ENCODE data around the gene TEX22.
A peak's percentile ranks its signal among the peaks of the same experiment; 100 is the strongest.

TEX22 gene

DNA sequence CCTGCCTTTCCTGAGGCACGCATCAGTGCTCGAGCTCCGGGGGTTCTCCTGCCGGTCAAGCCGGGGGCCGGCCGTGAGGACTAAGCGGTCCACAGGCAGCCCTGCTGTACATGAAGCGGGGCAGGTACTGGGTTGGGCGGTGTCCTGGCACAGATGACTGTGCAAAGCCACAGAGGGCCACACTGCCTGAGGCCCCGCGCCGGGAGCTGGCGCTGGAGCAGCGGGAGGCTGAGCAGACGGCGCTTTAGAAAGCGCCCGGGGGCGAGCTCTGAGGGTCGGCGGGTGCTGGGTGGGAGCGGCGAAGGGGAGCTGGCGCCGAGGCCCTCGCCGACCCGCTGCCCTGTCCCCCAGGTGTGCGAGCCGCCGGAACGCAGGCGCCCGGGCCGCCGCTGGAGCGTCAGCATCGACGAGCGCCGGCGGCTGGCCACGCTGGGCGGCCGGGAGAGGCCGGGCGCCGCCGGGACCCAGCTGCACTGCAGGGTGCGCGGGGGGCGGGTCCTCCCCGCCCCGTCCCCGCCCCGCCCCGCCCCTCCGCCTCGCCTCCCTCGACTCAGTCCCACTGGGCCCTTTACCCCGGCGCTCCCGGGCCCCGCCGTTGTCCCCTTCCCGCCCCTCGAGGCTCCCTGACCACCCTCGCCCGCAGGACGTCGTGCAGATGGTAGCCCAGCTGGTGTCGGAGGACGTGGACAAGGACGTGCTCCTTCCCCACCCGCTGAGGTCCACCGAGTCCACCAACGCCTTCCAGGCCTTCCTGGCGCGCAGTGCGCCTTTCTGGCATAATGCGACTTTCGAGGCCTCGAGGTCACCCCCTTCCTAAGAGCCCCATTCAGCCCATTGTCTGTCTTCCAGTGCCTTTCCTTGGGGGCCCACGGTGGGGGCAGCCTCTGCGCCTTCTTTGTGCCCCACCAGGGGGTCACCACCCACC, 12.9 kb downstream of the TEX22 start:
- 13% methylated on average over 80 of the region's 86 CpGs for WGBS
- Histone ChIP-seq H3K27ac (ENCODE audit: low read depth, low read length) (no peak overlapping the region), H3K4me1 (ENCODE audit: insufficient read depth, low read length) (0 out of 2 replicates have a peak, but pooled peaks cover 4% of the 10 kb centered on the region), H3K9ac (ENCODE audit: low read depth, low read length) (peak overlapping the region; percentile 37; the same call in 1 of the 2 replicates), H3K27me3 (ENCODE audit: insufficient read depth, low read length) (peaks cover 60% of the 10 kb centered on the region), H3K4me3 (ENCODE audit: low read length) (peak overlapping the region; percentile 41), H3K36me3 (ENCODE audit: insufficient read depth, low read length) (no peaks in the 10 kb centered on the region), H3K9me3 (ENCODE audit: insufficient read depth, low read depth, low read length) (no peaks in the 10 kb centered on the region)

DNA sequence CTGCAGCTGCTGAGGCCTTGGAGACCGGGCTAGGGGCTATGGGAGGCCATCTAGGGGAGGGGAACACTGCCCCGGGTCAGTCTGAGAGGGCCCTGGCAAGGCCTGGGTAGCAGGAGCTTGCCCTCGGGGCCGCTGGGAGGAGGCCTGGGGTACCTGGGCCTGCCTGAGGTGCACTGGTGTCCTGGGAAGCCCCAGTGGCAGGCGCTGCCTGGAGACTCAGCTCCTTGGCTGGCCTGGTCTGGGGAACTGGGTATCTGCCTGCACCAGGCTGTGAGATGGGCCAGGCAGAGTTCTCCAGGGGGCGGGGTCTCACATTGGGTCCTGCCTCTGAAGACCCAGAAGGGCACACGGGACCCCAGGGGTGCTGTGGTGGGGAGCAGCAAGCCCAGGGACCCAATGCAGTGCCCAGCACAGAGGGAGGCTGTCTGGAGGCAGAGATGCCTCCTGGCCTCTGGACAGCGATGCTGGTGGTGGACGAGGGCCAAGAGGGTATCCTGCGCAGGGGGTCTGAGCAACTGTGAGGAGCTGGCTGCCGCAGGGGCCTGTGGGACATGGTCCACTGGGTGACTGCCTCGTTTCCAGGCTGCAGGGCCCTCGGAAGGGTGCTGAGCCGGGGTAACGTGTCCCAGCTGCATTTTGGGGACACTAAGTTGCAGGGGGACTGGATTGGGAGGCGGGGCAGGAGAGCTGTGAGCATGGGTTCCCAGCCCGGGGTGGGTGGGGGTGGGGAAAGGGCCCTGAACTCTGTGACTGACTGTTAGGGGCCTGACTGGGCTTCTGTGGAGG, 13.8 kb downstream of the TEX22 start:
- no peak overlapping the region for H3K27ac ChIP-seq (ENCODE audit: low read depth, low read length)
- WGBS = 83% methylated on average over 17 of the region's 17 CpGs

DNA sequence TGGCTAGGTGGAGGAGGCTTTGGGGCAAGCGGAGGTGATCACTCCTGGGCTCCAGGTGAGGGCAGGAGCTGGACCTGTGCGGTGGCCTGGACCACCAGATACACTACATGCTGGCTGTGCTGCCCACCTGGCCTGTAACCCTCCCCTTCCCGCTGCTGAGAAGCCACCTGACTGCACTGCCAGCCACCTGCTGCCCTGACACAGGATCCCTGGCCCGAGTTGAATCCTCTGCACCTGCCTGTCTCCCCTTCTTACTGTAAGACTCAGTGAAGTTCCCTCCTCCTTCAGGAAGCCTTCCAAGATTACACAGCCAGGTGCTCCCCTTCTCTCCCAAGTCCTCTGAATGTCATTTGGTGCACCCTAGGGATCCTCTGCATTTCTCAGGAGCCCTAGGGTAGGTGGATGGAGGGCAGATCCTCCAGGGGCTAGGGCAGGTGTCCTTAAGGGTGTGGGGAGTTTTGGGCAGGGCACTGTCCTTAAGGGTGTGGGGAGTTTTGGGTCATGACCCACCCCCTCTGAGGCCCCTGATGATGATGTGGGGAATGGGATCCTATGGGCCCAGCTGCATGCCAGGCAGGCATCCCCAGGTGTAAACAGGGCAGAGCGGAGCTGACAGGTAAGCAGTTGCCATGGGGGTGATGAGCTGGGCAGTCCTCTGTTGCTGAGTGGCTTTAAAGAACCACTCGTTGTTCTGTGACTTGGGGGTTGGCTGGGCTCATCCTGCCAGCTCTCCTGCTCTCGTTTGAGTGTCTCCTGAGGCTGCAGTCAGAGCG, 14.6 kb downstream of the TEX22 start:
- no peaks in the 10 kb centered on the region for H3K36me3 ChIP-seq (ENCODE audit: insufficient read depth, low read length)
- H3K9ac ChIP-seq (ENCODE audit: low read depth, low read length) = no peak overlapping the region
- WGBS = 87% methylated on average over 8 of the region's 8 CpGs
- 0 out of 2 replicates have a peak, but pooled peaks cover 4% of the 10 kb centered on the region for H3K4me1 ChIP-seq (ENCODE audit: insufficient read depth, low read length)
- H3K9me3 ChIP-seq (ENCODE audit: insufficient read depth, low read depth, low read length) = no peaks in the 10 kb centered on the region
- peaks cover 60% of the 10 kb centered on the region for H3K27me3 ChIP-seq (ENCODE audit: insufficient read depth, low read length)
- H3K4me3 ChIP-seq (ENCODE audit: low read length) = no peak overlapping the region
- H3K27ac ChIP-seq (ENCODE audit: low read depth, low read length) = no peak overlapping the region

More for the DNA sequence above, 13.8 kb downstream of the TEX22 start:
- Histone ChIP-seq H3K27me3 (ENCODE audit: insufficient read depth, low read length) (peaks cover 60% of the 10 kb centered on the region), H3K4me1 (ENCODE audit: insufficient read depth, low read length) (0 out of 2 replicates have a peak, but pooled peaks cover 4% of the 10 kb centered on the region), H3K4me3 (ENCODE audit: low read length) (no peak overlapping the region), H3K9me3 (ENCODE audit: insufficient read depth, low read depth, low read length) (no peaks in the 10 kb centered on the region), H3K9ac (ENCODE audit: low read depth, low read length) (no peak overlapping the region), H3K36me3 (ENCODE audit: insufficient read depth, low read length) (no peaks in the 10 kb centered on the region)

DNA sequence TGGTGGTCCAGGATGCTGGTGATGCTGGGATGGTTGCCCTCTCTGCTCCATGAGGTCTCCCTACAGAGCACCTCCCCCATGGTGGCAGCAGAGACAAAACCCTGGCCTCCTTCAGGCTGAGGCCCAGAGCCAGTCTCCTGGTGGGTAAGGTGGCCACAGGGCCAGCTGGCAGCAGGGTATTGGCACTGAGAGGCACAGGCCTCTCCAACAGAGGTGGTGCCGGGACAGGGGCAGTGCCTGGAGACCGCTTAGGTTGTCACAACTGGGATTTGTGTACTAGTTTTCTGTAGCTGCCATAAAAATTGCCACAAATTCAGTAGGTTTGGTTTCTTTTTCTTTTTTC, 15.2 kb downstream of the TEX22 start:
- WGBS = 96% methylated on average over 2 of the region's 2 CpGs
- H3K4me3 ChIP-seq (ENCODE audit: low read length) = no peak overlapping the region
- 0 out of 2 replicates have a peak, but pooled peaks cover 4% of the 10 kb centered on the region for H3K4me1 ChIP-seq (ENCODE audit: insufficient read depth, low read length)
- no peaks in the 10 kb centered on the region for H3K9me3 ChIP-seq (ENCODE audit: insufficient read depth, low read depth, low read length)
- H3K27ac ChIP-seq (ENCODE audit: low read depth, low read length) = no peak overlapping the region
- no peaks in the 10 kb centered on the region for H3K36me3 ChIP-seq (ENCODE audit: insufficient read depth, low read length)
- H3K27me3 ChIP-seq (ENCODE audit: insufficient read depth, low read length) = peaks cover 60% of the 10 kb centered on the region
- no peak overlapping the region for H3K9ac ChIP-seq (ENCODE audit: low read depth, low read length)

DNA sequence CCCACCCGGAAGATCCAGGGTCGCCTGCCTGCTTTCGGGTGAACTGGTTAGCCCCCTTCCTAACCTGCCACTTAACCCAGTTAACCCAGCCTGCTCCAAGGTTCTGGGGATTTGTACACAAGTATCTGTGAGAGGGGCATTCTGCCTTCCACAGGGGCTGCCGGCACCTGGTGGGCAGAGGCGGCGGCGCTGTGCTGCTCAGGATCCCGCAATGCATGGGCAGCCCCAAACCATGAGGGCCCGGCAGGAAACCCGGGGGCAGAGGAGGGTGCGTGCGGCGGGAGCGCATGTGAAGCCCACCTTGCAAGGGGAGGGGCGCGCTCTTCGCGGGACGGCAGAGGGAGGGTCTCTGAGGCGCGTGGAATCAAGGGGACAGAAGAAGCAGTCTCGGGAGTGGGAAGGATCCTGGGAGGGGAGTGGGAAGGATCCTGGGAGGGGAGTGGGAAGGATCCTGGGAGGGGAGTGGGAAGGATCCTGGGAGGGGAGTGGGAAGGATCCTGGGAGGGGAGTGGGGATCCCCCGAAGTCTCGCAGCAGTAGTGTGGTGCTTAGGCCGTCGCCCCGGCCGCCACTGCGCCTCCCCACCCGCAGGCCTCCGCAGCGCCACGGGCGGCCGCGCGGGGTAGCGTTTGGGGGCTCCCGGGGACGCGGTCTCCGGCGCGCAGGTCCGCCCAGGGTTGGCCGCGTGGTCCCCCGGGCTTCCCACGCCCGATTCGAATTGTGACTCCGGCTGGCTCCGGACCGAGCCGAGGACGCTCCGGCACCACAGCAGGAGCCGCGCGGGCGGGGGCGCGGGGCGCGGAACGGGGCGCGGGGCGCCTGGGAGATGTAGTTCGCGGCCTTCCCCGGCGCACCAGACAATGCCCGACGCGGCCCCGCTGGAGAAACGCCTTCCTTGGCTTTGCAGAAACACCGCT, 16.4 kb downstream of the TEX22 start:
- Histone ChIP-seq H3K4me3 (ENCODE audit: low read length) (peak overlapping the region; percentile 64), H3K9ac (ENCODE audit: low read depth, low read length) (peak overlapping the region; percentile 80), H3K27me3 (ENCODE audit: insufficient read depth, low read length) (peaks cover 50% of the 10 kb centered on the region), H3K36me3 (ENCODE audit: insufficient read depth, low read length) (no peaks in the 10 kb centered on the region), H3K4me1 (ENCODE audit: insufficient read depth, low read length) (peaks cover 8% of the 10 kb centered on the region; the same call in 1 of the 2 replicates), H3K27ac (ENCODE audit: low read depth, low read length) (no peak overlapping the region), H3K9me3 (ENCODE audit: insufficient read depth, low read depth, low read length) (no peaks in the 10 kb centered on the region)
- WGBS = 5% methylated on average over 79 of the region's 79 CpGs

DNA sequence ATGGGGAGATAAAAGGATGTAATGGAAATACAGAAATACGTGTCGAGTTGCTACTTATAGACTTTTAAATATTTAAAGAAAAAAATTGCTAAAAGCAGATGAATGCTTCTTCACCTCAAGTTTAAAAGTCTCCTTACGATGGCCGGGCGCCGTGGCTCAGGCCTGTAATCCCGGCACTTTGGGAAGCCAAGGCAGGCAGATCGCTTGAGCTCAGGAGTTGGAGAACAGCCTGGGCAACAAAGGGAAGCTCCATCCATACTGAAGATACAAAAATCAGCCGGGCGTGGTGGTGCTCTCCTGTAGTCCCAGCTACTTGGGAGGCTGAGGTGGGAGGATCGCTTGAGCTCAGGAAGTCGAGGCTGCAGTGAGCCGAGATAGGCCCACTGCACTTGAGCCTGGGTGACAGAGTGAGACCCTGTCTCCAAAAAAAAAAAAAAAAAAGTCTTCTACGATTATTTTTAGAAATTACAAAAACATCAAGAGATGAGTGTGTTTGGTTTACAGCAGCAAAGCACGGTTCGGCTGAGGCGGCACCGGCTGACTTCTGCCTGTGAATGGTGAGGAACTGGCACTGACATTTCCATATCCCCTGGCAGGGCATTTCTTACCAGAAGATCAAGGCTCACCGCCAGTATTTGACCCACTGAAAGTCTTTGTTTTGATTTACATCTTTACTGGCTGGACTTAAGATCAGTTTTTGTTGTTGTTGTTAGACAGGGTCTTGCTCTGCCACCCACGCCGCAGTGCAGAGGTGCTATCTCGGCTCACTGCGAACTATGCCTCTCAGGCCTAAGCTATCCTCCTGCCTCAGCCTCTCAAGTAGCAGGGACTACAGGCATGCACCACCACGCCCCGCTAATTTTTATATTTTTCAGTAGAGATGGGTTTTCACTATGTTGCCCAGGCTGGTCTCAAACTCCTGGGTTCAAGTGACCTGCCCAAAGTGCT, 17.4 kb downstream of the TEX22 start:
- H3K36me3 ChIP-seq (ENCODE audit: insufficient read depth, low read length) = no peaks in the 10 kb centered on the region
- 93% methylated on average over 24 of the region's 25 CpGs for WGBS
- H3K27ac ChIP-seq (ENCODE audit: low read depth, low read length) = no peak overlapping the region
- no peak overlapping the region; the same call in 1 of the 2 replicates for H3K9ac ChIP-seq (ENCODE audit: low read depth, low read length)
- H3K4me3 ChIP-seq (ENCODE audit: low read length) = peak overlapping the region; percentile 64
- peaks cover 39% of the 10 kb centered on the region for H3K27me3 ChIP-seq (ENCODE audit: insufficient read depth, low read length)
- peaks cover 7% of the 10 kb centered on the region; the same call in 1 of the 2 replicates for H3K4me1 ChIP-seq (ENCODE audit: insufficient read depth, low read length)
- no peaks in the 10 kb centered on the region for H3K9me3 ChIP-seq (ENCODE audit: insufficient read depth, low read depth, low read length)

DNA sequence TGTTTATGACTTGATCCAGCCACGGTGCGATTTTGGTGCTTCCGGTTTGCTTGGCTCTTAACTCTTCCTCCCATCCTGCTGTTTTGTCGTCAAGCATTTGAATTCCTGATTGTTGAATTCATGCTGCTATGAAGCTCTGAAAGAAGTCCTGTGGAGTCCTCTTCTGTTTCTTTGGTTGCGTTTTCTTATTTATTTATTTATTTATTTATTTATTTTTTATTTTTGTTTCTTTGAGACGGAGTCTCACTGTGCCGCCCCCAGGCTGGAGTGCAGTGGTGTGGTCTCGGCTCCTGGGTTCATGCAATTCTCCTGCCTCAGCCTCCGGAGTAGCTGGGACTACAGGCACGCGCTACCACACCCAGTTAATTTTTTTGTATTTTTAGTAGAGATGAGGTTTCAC, 18.3 kb downstream of the TEX22 start:
- Histone ChIP-seq H3K9me3 (ENCODE audit: insufficient read depth, low read depth, low read length) (no peaks in the 10 kb centered on the region), H3K4me3 (ENCODE audit: low read length) (no peak overlapping the region), H3K27ac (ENCODE audit: low read depth, low read length) (no peak overlapping the region), H3K9ac (ENCODE audit: low read depth, low read length) (no peak overlapping the region), H3K4me1 (ENCODE audit: insufficient read depth, low read length) (peaks cover 4% of the 10 kb centered on the region; the same call in 1 of the 2 replicates), H3K36me3 (ENCODE audit: insufficient read depth, low read length) (no peaks in the 10 kb centered on the region), H3K27me3 (ENCODE audit: insufficient read depth, low read length) (peaks cover 31% of the 10 kb centered on the region)
- 93% methylated on average over 10 of the region's 11 CpGs for WGBS

DNA sequence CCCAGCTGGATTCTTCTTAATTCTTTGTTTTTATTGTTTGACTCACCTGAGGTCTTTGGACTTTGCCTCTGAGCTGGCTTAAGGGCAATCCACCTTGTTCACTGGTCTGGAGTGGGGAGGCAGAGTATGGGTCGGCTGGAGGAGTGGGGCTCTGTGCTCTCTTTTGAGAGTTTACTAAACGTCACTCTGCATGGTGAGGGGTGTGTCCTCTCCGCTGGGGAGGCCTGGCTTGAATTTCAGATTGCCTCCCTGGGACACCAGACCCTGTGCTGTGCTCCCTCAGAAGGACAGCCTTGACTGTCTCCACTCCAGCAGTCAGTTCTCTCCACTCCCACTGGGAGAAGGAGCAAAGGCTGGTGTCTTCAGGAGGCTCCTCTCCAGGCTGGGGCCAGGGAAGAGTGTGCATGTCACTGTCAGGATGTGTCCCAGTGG, 19.4 kb downstream of the TEX22 start:
- Histone ChIP-seq H3K9me3 (ENCODE audit: insufficient read depth, low read depth, low read length) (no peaks in the 10 kb centered on the region), H3K4me1 (ENCODE audit: insufficient read depth, low read length) (peaks cover 4% of the 10 kb centered on the region; the same call in 1 of the 2 replicates), H3K4me3 (ENCODE audit: low read length) (no peak overlapping the region), H3K9ac (ENCODE audit: low read depth, low read length) (no peak overlapping the region), H3K36me3 (ENCODE audit: insufficient read depth, low read length) (peaks cover 8% of the 10 kb centered on the region), H3K27ac (ENCODE audit: low read depth, low read length) (no peak overlapping the region), H3K27me3 (ENCODE audit: insufficient read depth, low read length) (peaks cover 22% of the 10 kb centered on the region)
- 91% methylated on average over 3 of the region's 3 CpGs for WGBS
